MM.1S (cell line): Measurements from ENCODE around the gene CDK17.

ENCODE experiments used
- DNase-seq: peaks from one replicate; pipeline ENCODE4 v3.0.0-alpha.2; 2015
- H2AFZ ChIP-seq: fragments of 300-600 bp; sonication (generic); 2 replicates; pipeline ENCODE4 v1.6.0; 2016; ENCODE audit warnings: antibody characterized with exemption, low read length
- H3F3A ChIP-seq: fragments of 300-600 bp; sonication (generic); 2 replicates; pipeline ENCODE4 v1.6.1; 2016; ENCODE audit warnings: mild to moderate bottlenecking, antibody characterized with exemption, low read length, moderate library complexity, mixed read lengths; ENCODE audit not compliant: insufficient read depth
- H3K27ac ChIP-seq: fragments of 300-600 bp; sonication (generic); 2 replicates; pipeline ENCODE4 v1.5.1; 2016; ENCODE audit warnings: mild to moderate bottlenecking, low read length
- H3K27me3 ChIP-seq: fragments of 300-600 bp; sonication (generic); replicated peaks from 2 replicates; pipeline ENCODE4 v1.6.0; 2016; ENCODE audit warnings: low read length; ENCODE audit not compliant: insufficient read depth
- H3K36me3 ChIP-seq: fragments of 300-600 bp; sonication (generic); replicated peaks from 2 replicates; pipeline ENCODE4 v1.6.1; 2016; ENCODE audit warnings: mild to moderate bottlenecking, low read length, mixed read lengths; ENCODE audit not compliant: insufficient read depth
- H3K4me1 ChIP-seq: fragments of 300-600 bp; sonication (generic); 2 replicates; pipeline ENCODE4 v1.6.1; 2016; ENCODE audit warnings: low read length, mixed read lengths
- H3K4me2 ChIP-seq: fragments of 300-600 bp; sonication (generic); 2 replicates; pipeline ENCODE4 v1.6.0; 2016; ENCODE audit warnings: low read depth, low read length
- H3K4me3 ChIP-seq: fragments of 300-600 bp; sonication (generic); 2 replicates; pipeline ENCODE4 v1.5.1; 2016; ENCODE audit warnings: low read length, mixed read lengths
- H3K79me2 ChIP-seq: fragments of 300-600 bp; sonication (generic); 2 replicates; pipeline ENCODE4 v1.6.1; 2016; ENCODE audit warnings: mixed run types, low read length, mixed read lengths
- H3K9ac ChIP-seq: fragments of 300-600 bp; sonication (generic); 2 replicates; pipeline ENCODE4 v1.6.1; 2016; ENCODE audit warnings: low read length, mixed read lengths
- H3K9me2 ChIP-seq: fragments of 300-600 bp; sonication (generic); replicated peaks from 2 replicates; pipeline ENCODE4 v1.6.1; 2016; ENCODE audit warnings: mild to moderate bottlenecking, low read length, mixed read lengths; ENCODE audit not compliant: insufficient read depth
- H3K9me3 ChIP-seq: fragments of 300-600 bp; sonication (generic); replicated peaks from 2 replicates; pipeline ENCODE4 v1.6.1; 2016; ENCODE audit warnings: mild to moderate bottlenecking, low read length, mixed read lengths; ENCODE audit not compliant: insufficient read depth
- H4K20me1 ChIP-seq: fragments of 300-600 bp; sonication (generic); 2 replicates; pipeline ENCODE4 v1.6.1; 2016; ENCODE audit warnings: mild to moderate bottlenecking, low read length, moderate library complexity, mixed read lengths; ENCODE audit not compliant: insufficient read depth
- CTCF ChIP-seq: fragments of 300-600 bp; sonication (generic); IDR thresholded peaks from 2 replicates; pipeline ENCODE4 v1.5.1; 2016; ENCODE audit warnings: antibody characterized with exemption, low read length, mixed read lengths
- EZH2 ChIP-seq: fragments of 300-600 bp; sonication (generic); optimal IDR thresholded peaks from 2 replicates; pipeline ENCODE3; 2017; ENCODE audit warnings: low read depth, mild to moderate bottlenecking, antibody characterized with exemption, low read length, mixed read lengths
- EZH2phosphoT487 ChIP-seq: fragments of 300-600 bp; sonication (generic); IDR thresholded peaks from 2 replicates; pipeline ENCODE4 v1.6.1; 2018; ENCODE audit warnings: antibody characterized with exemption, low read length

The CDK17 gene

GRCh38 chr12:96399120-96399918 is 920 bp downstream of the CDK17 start:
- Histone ChIP-seq H3K4me3 (peak overlapping the region; percentile 95), H3K36me3 (no peaks in the 10 kb centered on the region), H3K27me3 (no peaks in the 10 kb centered on the region), H2AFZ (peak overlapping the region; percentile 56), H3K27ac (peak overlapping the region; percentile 92), H3K4me2 (peak overlapping the region; percentile 87), H3F3A (peaks cover 36% of the 10 kb centered on the region), H3K4me1 (peaks cover 23% of the 10 kb centered on the region), H3K9me2 (no peaks in the 10 kb centered on the region), H3K79me2 (peaks cover 50% of the 10 kb centered on the region), H3K9ac (peak overlapping the region; percentile 83), H4K20me1 (no peaks in the 10 kb centered on the region), H3K9me3 (no peaks in the 10 kb centered on the region)
- peak; percentile 70 for DNase-seq
- TF ChIP-seq EZH2phosphoT487, result no peak
- TF ChIP-seq EZH2, result no peak
- TF ChIP-seq CTCF, result peak; percentile 28

GRCh38 chr12:96398424-96399119 is 1.7 kb downstream of the CDK17 start:
- no peaks in the 10 kb centered on the region for H3K9me2 ChIP-seq
- no peaks in the 10 kb centered on the region for H3K27me3 ChIP-seq
- H3K4me3 ChIP-seq, result peak overlapping the region; percentile 95
- no peaks in the 10 kb centered on the region for H4K20me1 ChIP-seq
- peaks cover 29% of the 10 kb centered on the region for H3F3A ChIP-seq
- peaks cover 57% of the 10 kb centered on the region for H3K79me2 ChIP-seq
- H3K36me3 ChIP-seq, result no peaks in the 10 kb centered on the region
- H3K9ac ChIP-seq, result peak overlapping the region; percentile 83
- H2AFZ ChIP-seq, result peak overlapping the region; percentile 56; the same call in 1 of the 2 replicates
- TF ChIP-seq EZH2 (no peak), CTCF (no peak), EZH2phosphoT487 (no peak)
- H3K27ac ChIP-seq, result peak overlapping the region; percentile 92; the same call in 1 of the 2 replicates
- H3K9me3 ChIP-seq, result no peaks in the 10 kb centered on the region
- DNase-seq, result peak; percentile 24
- H3K4me1 ChIP-seq, result peaks cover 16% of the 10 kb centered on the region
- H3K4me2 ChIP-seq, result peak overlapping the region; percentile 87

GRCh38 chr12:96397756-96398423 is 2.3 kb downstream of the CDK17 start:
- H3K9me3 ChIP-seq, result no peaks in the 10 kb centered on the region
- H3K36me3 ChIP-seq, result no peaks in the 10 kb centered on the region
- H3K9me2 ChIP-seq, result no peaks in the 10 kb centered on the region
- no peaks in the 10 kb centered on the region for H4K20me1 ChIP-seq
- peak overlapping the region; percentile 95 for H3K4me3 ChIP-seq
- H3K4me1 ChIP-seq, result peaks cover 13% of the 10 kb centered on the region; the same call in 1 of the 2 replicates
- no peaks in the 10 kb centered on the region for H3K27me3 ChIP-seq
- H3K79me2 ChIP-seq, result peaks cover 64% of the 10 kb centered on the region
- H2AFZ ChIP-seq, result no peak overlapping the region
- peaks cover 26% of the 10 kb centered on the region for H3F3A ChIP-seq
- TF ChIP-seq EZH2phosphoT487 (no peak), EZH2 (no peak), CTCF (no peak)
- H3K4me2 ChIP-seq, result peak overlapping the region; percentile 87
- no peak for DNase-seq
- H3K27ac ChIP-seq, result peak overlapping the region; percentile 92; the same call in 1 of the 2 replicates
- peak overlapping the region; percentile 83 for H3K9ac ChIP-seq
